H9 (cell line): Measurements from ENCODE around the gene ADAT3. TPM values are rescaled to one million over a fixed set of nuclear protein-coding genes. Genes with fewer than 3 reads are reported as not detected.

ENCODE experiments used
- DNase-seq: peaks from one replicate; pipeline ENCODE4 v3.0.0-alpha.2; 2017
- H2AFZ ChIP-seq: one replicate; pipeline ENCODE4 v1.6.1; 2013; ENCODE audit warnings: mild to moderate bottlenecking, low read length, control low read depth, moderate library complexity
- H2AK5ac ChIP-seq: 2 replicates; pipeline ENCODE4 v1.6.1; 2013; ENCODE audit warnings: low read length, control low read depth, mixed read lengths; ENCODE audit not compliant: insufficient read length
- H2BK120ac ChIP-seq: one replicate; pipeline ENCODE4 v1.6.1; 2013; ENCODE audit warnings: low read depth, mild to moderate bottlenecking, low read length, control low read depth, inconsistent platforms; ENCODE audit not compliant: poor library complexity, severe bottlenecking
- H2BK12ac ChIP-seq: 2 replicates; pipeline ENCODE4 v1.6.1; 2013; ENCODE audit warnings: low read length, control low read depth, mixed read lengths, low read depth; ENCODE audit not compliant: insufficient read length
- H2BK15ac ChIP-seq: 2 replicates; pipeline ENCODE4 v1.6.1; 2013; ENCODE audit warnings: low read depth, low read length, control low read depth
- H2BK20ac ChIP-seq: one replicate; pipeline ENCODE4 v1.6.1; 2013; ENCODE audit warnings: low read depth, mild to moderate bottlenecking, low read length, control low read depth, inconsistent platforms; ENCODE audit not compliant: poor library complexity, severe bottlenecking
- H2BK5ac ChIP-seq: 2 replicates; pipeline ENCODE4 v1.6.1; 2013; ENCODE audit warnings: low read length, control low read depth, mixed read lengths; ENCODE audit not compliant: insufficient read length
- H3K14ac ChIP-seq: 2 replicates; pipeline ENCODE4 v1.6.1; 2013; ENCODE audit warnings: low read length, control low read depth; ENCODE audit not compliant: insufficient read depth
- H3K18ac ChIP-seq: 2 replicates; pipeline ENCODE4 v1.6.1; 2013; ENCODE audit warnings: low read depth, mild to moderate bottlenecking, mixed read lengths, low read length, control low read depth; ENCODE audit not compliant: insufficient read length
- H3K23ac ChIP-seq: 2 replicates; pipeline ENCODE4 v1.6.1; 2013; ENCODE audit warnings: low read length, control low read depth, mixed read lengths, low read depth; ENCODE audit not compliant: insufficient read length
- H3K23me2 ChIP-seq: 2 replicates; pipeline ENCODE4 v1.6.1; 2013; ENCODE audit warnings: low read depth, mild to moderate bottlenecking, mixed read lengths, low read length, control low read depth; ENCODE audit not compliant: insufficient read length, poor library complexity, severe bottlenecking
- H3K27ac ChIP-seq: 2 replicates; pipeline ENCODE4 v1.5.1; 2013; ENCODE audit warnings: low read length, control low read depth, mixed read lengths, low read depth; ENCODE audit not compliant: insufficient read length
- H3K27me3 ChIP-seq: 2 replicates; pipeline ENCODE4 v1.6.1; 2013; ENCODE audit warnings: low read length, control low read depth, inconsistent platforms; ENCODE audit not compliant: insufficient read depth
- H3K4ac ChIP-seq: 2 replicates; pipeline ENCODE4 v1.6.1; 2013; ENCODE audit warnings: low read depth, mild to moderate bottlenecking, control low read depth, inconsistent platforms, low read length, moderate library complexity
- H3K4me1 ChIP-seq: 2 replicates; pipeline ENCODE4 v1.6.1; 2013; ENCODE audit warnings: low read length, control low read depth, inconsistent platforms; ENCODE audit not compliant: insufficient read depth
- H3K4me2 ChIP-seq: 2 replicates; pipeline ENCODE4 v1.6.1; 2013; ENCODE audit warnings: low read length, control low read depth, mixed read lengths; ENCODE audit not compliant: insufficient read length, insufficient read depth
- H3K56ac ChIP-seq: 2 replicates; pipeline ENCODE4 v1.6.1; 2013; ENCODE audit warnings: low read depth, mild to moderate bottlenecking, mixed read lengths, low read length, control low read depth; ENCODE audit not compliant: insufficient read length
- H3K79me1 ChIP-seq: 2 replicates; pipeline ENCODE4 v1.6.1; 2013; ENCODE audit warnings: low read depth, mild to moderate bottlenecking, moderate library complexity, low read length, control low read depth, inconsistent platforms; ENCODE audit not compliant: insufficient read depth, poor library complexity, severe bottlenecking
- H3K79me2 ChIP-seq: 2 replicates; pipeline ENCODE4 v1.6.1; 2013; ENCODE audit warnings: low read length, control low read depth, inconsistent platforms; ENCODE audit not compliant: insufficient read depth
- H3K9ac ChIP-seq: 2 replicates; pipeline ENCODE4 v1.6.1; 2013; ENCODE audit warnings: low read length, control low read depth, mixed read lengths; ENCODE audit not compliant: insufficient read length; ENCODE audit errors: extremely low read depth
- H3K9me3 ChIP-seq: one replicate; pipeline ENCODE4 v1.6.1; 2013; ENCODE audit warnings: low read depth, low read length, inconsistent platforms; ENCODE audit not compliant: control insufficient read depth
- H3T11ph ChIP-seq: one replicate; pipeline ENCODE4 v1.6.1; 2013; ENCODE audit warnings: mild to moderate bottlenecking, low read length, control low read depth, inconsistent platforms
- H4K20me1 ChIP-seq: one replicate; pipeline ENCODE4 v1.6.1; 2013; ENCODE audit not compliant: control insufficient read depth, insufficient read length, insufficient read depth
- H4K5ac ChIP-seq: 2 replicates; pipeline ENCODE4 v1.6.1; 2013; ENCODE audit warnings: low read depth, mild to moderate bottlenecking, mixed read lengths, low read length, control low read depth; ENCODE audit not compliant: insufficient read length
- H4K8ac ChIP-seq: replicated peaks from 2 replicates; pipeline ENCODE4 v1.6.1; 2013; ENCODE audit warnings: low read length, control low read depth, mixed read lengths, low read depth; ENCODE audit not compliant: insufficient read length
- H4K91ac ChIP-seq: 2 replicates; pipeline ENCODE4 v1.6.1; 2013; ENCODE audit warnings: low read depth, mild to moderate bottlenecking, moderate library complexity, mixed read lengths, low read length, control low read depth; ENCODE audit not compliant: insufficient read length
- H3K27ac Mint-ChIP-seq, 3 experiments: 2 replicates in 2 of 3; 3 replicates in 1 of 3; pipeline ENCODE4 v1.8.0; 2020 to 2021; ENCODE audit warnings: mixed read lengths in 3 of 3, mild to moderate bottlenecking in 1 of 3, moderate library complexity in 1 of 3
- H3K27me3 Mint-ChIP-seq: 2 replicates; pipeline ENCODE4 v1.8.0; 2021; ENCODE audit warnings: low read depth, mild to moderate bottlenecking, moderate library complexity, mixed read lengths
- H3K36me3 Mint-ChIP-seq, 3 experiments: 2 replicates in 2 of 3; 3 replicates in 1 of 3; pipeline ENCODE4 v1.8.0; 2020 to 2021; ENCODE audit warnings: low read depth in 3 of 3, mixed read lengths in 3 of 3; ENCODE audit not compliant: insufficient read depth in 1 of 3
- H3K4me1 Mint-ChIP-seq, 2 experiments: 2 replicates each; pipeline ENCODE4 v1.8.0; 2020; ENCODE audit warnings: mixed read lengths in 2 of 2
- H3K4me3 Mint-ChIP-seq, 2 experiments: 2 replicates in 1 of 2; 3 replicates in 1 of 2; pipeline ENCODE4 v1.8.0; 2020 to 2021; ENCODE audit warnings: mild to moderate bottlenecking in 2 of 2, mixed read lengths in 2 of 2, moderate library complexity in 1 of 2
- H3K9me3 Mint-ChIP-seq, 2 experiments: 2 replicates in 1 of 2; 3 replicates in 1 of 2; pipeline ENCODE4 v1.8.0; 2020; ENCODE audit warnings: mild to moderate bottlenecking in 2 of 2, mixed read lengths in 2 of 2, moderate library complexity in 1 of 2
- CTCF ChIP-seq: fragments of 200-600 bp; sonication (generic); conservative IDR thresholded peaks from 3 replicates; pipeline ENCODE4 v1.8.0; 2021; ENCODE audit warnings: antibody characterized with exemption, mild to moderate bottlenecking
- WGBS: extraction: QIAGEN DNeasy Blood & Tissue Kit; methylation state at CpG from one replicate; pipeline ENCODE4 v1.1.7; 2013; ENCODE audit warnings: missing lambda C conversion rate, low lambda C conversion rate, mixed read lengths; ENCODE audit not compliant: insufficient read length; ENCODE audit errors: extremely low coverage; 5-methylcytosine and 5-hydroxymethylcytosine counted together
- total RNA-seq: library from RNA; stranded (reverse); gene quantifications from 2 replicates; pipeline ENCODE4 v1.2.1, GENCODE V29; 2021

ADAT3 gene
- total RNA-seq, 1 experiment from 2014 or later: 12.2 TPM

DNA sequence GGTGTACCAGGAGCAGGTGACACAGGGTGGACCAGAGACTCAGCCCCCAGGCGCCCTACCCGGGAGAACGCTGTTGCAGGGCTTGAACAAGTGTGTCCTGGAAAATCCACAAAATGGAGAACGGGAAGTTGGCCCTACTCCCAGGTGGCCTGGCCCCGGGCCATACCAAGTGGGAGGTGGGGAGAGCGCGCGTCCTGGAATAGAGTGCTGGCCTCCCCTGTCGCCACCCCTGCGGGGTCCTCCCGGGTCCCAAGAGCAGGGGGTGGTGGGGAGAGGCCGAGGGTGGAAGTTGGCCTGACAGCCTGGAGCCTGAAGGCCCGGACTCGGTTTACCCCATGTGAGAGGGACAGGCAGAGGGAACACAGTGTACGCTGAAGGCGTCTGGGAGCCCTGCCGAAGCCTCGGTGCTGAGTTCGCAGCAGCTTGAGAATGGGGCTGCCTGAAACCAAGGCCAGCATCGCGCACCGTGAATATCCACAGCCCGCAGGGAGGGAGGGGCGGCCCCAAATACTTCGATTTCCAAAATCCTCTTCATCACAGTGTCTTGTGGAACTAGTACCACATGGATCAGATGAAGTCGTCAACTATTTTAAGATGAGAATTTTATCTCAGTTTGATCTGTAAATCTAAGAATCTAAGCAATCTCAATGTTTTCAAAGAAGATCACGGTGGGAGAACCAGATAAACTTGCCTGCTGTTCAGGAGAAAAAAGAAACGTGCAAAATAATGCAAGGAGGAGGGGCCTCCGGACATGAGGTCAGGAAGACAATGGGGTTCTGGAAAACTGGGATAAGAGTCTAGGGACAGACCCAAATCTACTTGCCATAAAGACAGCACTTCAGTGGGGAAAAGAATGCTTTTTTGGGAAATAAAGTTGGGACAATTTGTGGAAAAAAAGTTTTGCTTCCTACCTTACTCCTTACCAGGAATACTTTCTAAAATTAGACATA lies 31.4 kb upstream of the ADAT3 start:
- peaks cover 9% of the 10 kb centered on the region; the same call in 1 of the 2 replicates for H3K79me2 ChIP-seq

More for the DNA sequence above, 31.4 kb upstream of the ADAT3 start:
- Histone ChIP-seq H4K5ac (no peak overlapping the region), H3K27ac (no peak overlapping the region), H4K91ac (no peak overlapping the region), H2BK15ac (no peak overlapping the region), H4K8ac (no peak overlapping the region), H3K4me2 (no peak overlapping the region), H3K14ac (no peak overlapping the region), H3K79me1 (peaks cover 10% of the 10 kb centered on the region), H3K4ac (no peak overlapping the region), H3K4me1 (no peaks in the 10 kb centered on the region; the same call in 1 of the 2 replicates), H3K18ac (no peak overlapping the region), H2BK20ac (no peak overlapping the region), H3K56ac (no peak overlapping the region), H3K23ac (no peak overlapping the region), H3T11ph (no peak overlapping the region), H2AK5ac (no peak overlapping the region), H3K9ac (no peak overlapping the region), H3K23me2 (peaks cover 21% of the 10 kb centered on the region), H4K20me1 (no peaks in the 10 kb centered on the region), H3K27me3 (no peaks in the 10 kb centered on the region), H2BK12ac (no peak overlapping the region), H2AFZ (no peak overlapping the region), H2BK5ac (no peak overlapping the region), H3K9me3 (no peaks in the 10 kb centered on the region), H2BK120ac (no peak overlapping the region)
- Mint-ChIP-seq H3K4me3 (peak overlapping the region; percentile 98 to 99), H3K36me3 (peaks cover 0 to 12% (median 2%) of the 10 kb centered on the region in 3 experiments; a peak in 3 of 7 replicates), H3K9me3 (no peaks in the 10 kb centered on the region), H3K4me1 (peaks cover 14 to 15% of the 10 kb centered on the region in 2 experiments), H3K27ac (peak overlapping the region in 1 of 3 experiments; percentile 55; a peak in 3 of 7 replicates), H3K27me3 (no peaks in the 10 kb centered on the region)
- WGBS: no CpG with 5 or more reads among the region's 29 CpGs
- peak; percentile 30 for DNase-seq
- TF ChIP-seq CTCF: no peak
